ENCODE measurements around the gene CDK5RAP3. TPM values are rescaled to one million over a fixed set of nuclear protein-coding genes. Genes with fewer than 3 reads are reported as not detected.
A peak's percentile ranks its signal among the peaks of the same experiment; 100 is the strongest.

CDK5RAP3 gene
- total and polyA plus RNA-seq, 2 of the 13 experiments (the other 11 are each of a cell fraction or from before 2014, with no cell fraction given) = 128 to 154 TPM

GRCh38 chr17:47948706-47949196 lies 22.2 kb upstream of the CDK5RAP3 start (continued):
- 0 out of 2 replicates have a peak, but pooled peaks have one; percentile 16 for TF ChIP-seq ZNF580 (CRISPR knock-in tag; IDR thresholded peaks at IDR 0.05; ENCODE audit: borderline replicate concordance, low read depth)
- TF ChIP-seq CHD4 (IDR thresholded peaks at IDR 0.05; ENCODE audit: borderline replicate concordance, low read length) = 0 out of 2 replicates have a peak, but pooled peaks have one; percentile 33
- no peak; the same call in 1 of the 2 replicates for TF ChIP-seq ZBTB4 (CRISPR knock-in tag; IDR thresholded peaks at IDR 0.05; ENCODE audit: borderline replicate concordance)
- peak; percentile 16 for TF ChIP-seq ZNF205 (CRISPR knock-in tag; IDR thresholded peaks at IDR 0.05)
- no peak for TF ChIP-seq ZNF275 (CRISPR knock-in tag; IDR thresholded peaks at IDR 0.05; ENCODE audit: borderline replicate concordance)
- TF ChIP-seq RXRA (CRISPR knock-in tag; IDR thresholded peaks at IDR 0.05) = peak; percentile 87
- no peak for TF ChIP-seq TRIM24 (CRISPR knock-in tag; IDR thresholded peaks at IDR 0.05)
- 0 out of 2 replicates have a peak, but pooled peaks have one; percentile 33 for TF ChIP-seq HMGXB3 (CRISPR knock-in tag; IDR thresholded peaks at IDR 0.05; ENCODE audit: borderline replicate concordance)
- TF ChIP-seq GLI4 (CRISPR knock-in tag; IDR thresholded peaks at IDR 0.05; ENCODE audit: borderline replicate concordance) = no peak
- 0 out of 2 replicates have a peak, but pooled peaks have one; percentile 8 for TF ChIP-seq SP5 (CRISPR knock-in tag; IDR thresholded peaks at IDR 0.05; ENCODE audit: borderline replicate concordance, low read depth)
- no peak for TF ChIP-seq RORA (CRISPR knock-in tag; IDR thresholded peaks at IDR 0.05)
